Activated T-helper 1 cell treated with anti-CD3 and anti-CD28 coated beads, Interleukin-12 subunit alpha, Interleukin-12 subunit beta, Interleukin-2, Interleukin-4 antibody, amounts not matched to agents 30 ng/mL and 10 ng/mL and 1 ng/mL, durations not matched to agents 14 hours and 24 hours and 36 hours (primary cell): ENCODE results near the gene TMPRSS11F. TPM values are rescaled to one million over a fixed set of nuclear protein-coding genes. Genes with fewer than 3 reads are reported as not detected.

ENCODE experiments used
- DNase-seq: peaks from one replicate; pipeline ENCODE4 v3.0.0; 2021; ENCODE audit warnings: low spot score
- H3K27ac Mint-ChIP-seq: one replicate; pipeline ENCODE4 v1.8.0; 2021; ENCODE audit warnings: mild to moderate bottlenecking, mixed read lengths
- H3K27me3 Mint-ChIP-seq: one replicate; pipeline ENCODE4 v1.8.0; 2022; ENCODE audit warnings: mild to moderate bottlenecking, moderate library complexity, mixed read lengths; ENCODE audit not compliant: insufficient read depth
- H3K36me3 Mint-ChIP-seq: one replicate; pipeline ENCODE4 v1.8.0; 2021; ENCODE audit warnings: low read depth, mixed read lengths
- H3K4me1 Mint-ChIP-seq: one replicate; pipeline ENCODE4 v1.8.0; 2021; ENCODE audit warnings: low read depth, mixed read lengths
- H3K4me3 Mint-ChIP-seq: one replicate; pipeline ENCODE4 v1.8.0; 2021; ENCODE audit warnings: mild to moderate bottlenecking, moderate library complexity, mixed read lengths
- H3K9me3 Mint-ChIP-seq: one replicate; pipeline ENCODE4 v1.8.0; 2021; ENCODE audit warnings: mixed read lengths
- intact Hi-C: fragments of 100-400 bp; cut with micrococcal nuclease; formaldehyde crosslinking; loops from one replicate; pipeline ENCODE4 v1.15.1; 2024
- total RNA-seq: library from RNA; stranded (reverse); gene quantifications from 2 replicates; pipeline ENCODE4 v1.2.3, GENCODE V29; 2022

Gene TMPRSS11F
- total RNA-seq, 1 donor from 2014 or later: not detected

DNA sequence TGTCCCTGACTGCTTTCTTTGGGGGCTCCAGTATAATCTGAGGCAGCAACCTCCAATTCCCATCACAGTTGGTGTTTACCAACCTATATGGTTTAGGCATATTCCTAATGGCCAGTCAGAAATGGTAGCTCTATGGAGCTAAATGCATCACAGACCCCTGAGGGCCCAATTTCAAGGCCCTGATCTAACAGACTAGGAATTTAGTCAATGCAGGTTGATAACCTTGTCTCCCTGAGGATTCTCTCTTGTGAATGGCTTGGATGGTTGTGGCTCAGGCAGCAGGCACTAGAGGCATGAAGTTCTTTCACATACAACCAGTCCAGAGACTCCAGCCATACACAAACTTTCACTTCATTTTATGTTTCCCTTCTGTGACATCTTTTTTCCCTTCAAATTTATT is 59.4 kb downstream of the TMPRSS11F start:
- intact Hi-C loops: no loop called here
- no peak overlapping the region for H3K4me3 Mint-ChIP-seq
- DNase-seq: no peak
- no peaks in the 10 kb centered on the region for H3K9me3 Mint-ChIP-seq
- no peak overlapping the region for H3K27ac Mint-ChIP-seq
- peaks cover 2% of the 10 kb centered on the region for H3K27me3 Mint-ChIP-seq
- H3K4me1 Mint-ChIP-seq: no peaks in the 10 kb centered on the region
- no peaks in the 10 kb centered on the region for H3K36me3 Mint-ChIP-seq

DNA sequence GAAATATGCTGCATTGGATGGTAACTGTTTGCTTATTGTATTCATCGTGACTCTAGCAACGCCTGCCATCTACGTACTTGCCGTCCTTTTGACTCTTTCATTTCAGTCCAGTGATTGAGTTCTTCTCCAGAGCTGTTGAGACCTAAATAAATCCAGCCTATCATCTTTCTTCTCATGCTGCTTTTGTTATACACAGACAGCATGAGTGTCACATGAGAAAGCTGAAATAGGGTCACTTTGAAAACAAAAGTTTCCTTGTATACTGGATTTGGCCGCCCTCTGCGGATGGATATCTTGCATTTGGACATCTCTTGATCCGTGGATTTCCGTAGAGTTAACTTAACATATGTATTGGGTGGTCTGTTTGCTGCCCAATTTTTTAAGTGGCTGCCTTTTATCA is 67.2 kb downstream of the TMPRSS11F start:
- Mint-ChIP-seq H3K36me3 (no peaks in the 10 kb centered on the region), H3K9me3 (no peaks in the 10 kb centered on the region), H3K4me3 (no peak overlapping the region), H3K4me1 (no peaks in the 10 kb centered on the region), H3K27me3 (no peaks in the 10 kb centered on the region), H3K27ac (no peak overlapping the region)
- no peak for DNase-seq
- intact Hi-C loops: no loop called here

DNA sequence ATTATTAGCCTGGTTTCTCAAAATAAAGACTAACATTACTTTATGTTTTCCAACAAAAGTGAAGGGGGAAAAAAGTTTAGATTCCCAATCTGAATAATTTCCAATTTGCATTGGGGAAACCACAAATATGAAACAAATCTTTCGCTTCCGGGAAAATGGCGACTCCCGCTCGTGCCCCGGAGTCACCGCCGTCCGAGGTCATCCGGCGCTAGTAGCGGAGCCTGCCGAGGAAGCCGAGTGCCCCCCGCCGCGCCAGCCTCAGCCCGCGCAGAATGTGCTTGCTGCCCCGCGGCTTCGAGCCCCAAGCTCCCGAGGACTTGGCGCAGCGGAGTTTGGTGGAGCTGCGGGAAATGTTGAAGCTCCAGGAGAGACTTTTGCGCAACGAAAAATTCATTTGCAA is 91.4 kb downstream of the TMPRSS11F start:
- Mint-ChIP-seq H3K4me3 (no peak overlapping the region), H3K9me3 (no peaks in the 10 kb centered on the region), H3K36me3 (no peaks in the 10 kb centered on the region), H3K27me3 (no peaks in the 10 kb centered on the region), H3K27ac (no peak overlapping the region), H3K4me1 (no peaks in the 10 kb centered on the region)
- intact Hi-C loops: no loop called here
- DNase-seq: no peak

DNA sequence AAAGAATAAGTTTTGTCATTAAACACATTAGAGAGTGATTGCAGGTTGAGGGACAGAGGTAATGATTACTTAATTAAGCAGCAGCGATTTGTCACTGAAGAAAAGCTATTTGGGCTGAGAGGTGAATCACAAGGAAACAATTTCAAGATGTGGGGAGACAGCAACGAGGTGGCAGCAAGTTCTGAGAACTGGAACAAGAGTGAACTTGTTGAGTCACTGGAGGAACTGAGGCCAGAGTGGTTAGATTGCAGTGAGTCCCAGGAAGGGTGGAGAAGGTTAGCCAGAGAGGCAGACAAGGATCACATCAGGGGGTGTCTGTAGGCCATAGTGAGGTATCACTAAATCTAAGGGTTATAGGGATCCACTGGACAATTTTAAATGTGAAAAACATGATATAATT is 108.5 kb downstream of the TMPRSS11F start:
- intact Hi-C loops: no loop called here
- DNase-seq: no peak

DNA sequence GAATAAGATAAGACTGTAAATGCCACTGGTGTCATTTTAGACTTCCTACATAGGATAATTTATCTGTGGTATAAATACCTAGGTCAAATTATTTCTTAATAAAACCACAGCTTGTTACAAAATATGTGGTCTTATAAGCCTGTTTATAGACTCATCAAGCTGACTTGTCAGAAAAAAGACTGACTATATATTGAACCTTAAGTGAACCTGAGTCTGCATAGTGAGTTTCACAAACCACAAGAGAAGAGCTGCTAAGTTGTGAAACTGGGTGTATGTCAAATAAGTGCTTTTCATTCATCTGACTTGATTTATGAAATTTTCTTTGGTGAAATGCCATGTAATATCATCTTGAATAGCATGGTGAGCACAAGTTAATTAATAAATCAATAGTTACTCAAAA is 118.0 kb downstream of the TMPRSS11F start:
- no peaks in the 10 kb centered on the region for H3K36me3 Mint-ChIP-seq
- H3K4me1 Mint-ChIP-seq: no peaks in the 10 kb centered on the region
- intact Hi-C loops: no loop called here
- H3K27ac Mint-ChIP-seq: no peak overlapping the region
- H3K9me3 Mint-ChIP-seq: no peaks in the 10 kb centered on the region
- no peak for DNase-seq
- H3K27me3 Mint-ChIP-seq: no peaks in the 10 kb centered on the region
- no peak overlapping the region for H3K4me3 Mint-ChIP-seq

More for the DNA sequence above, 108.5 kb downstream of the TMPRSS11F start:
- Mint-ChIP-seq H3K4me1 (no peaks in the 10 kb centered on the region), H3K4me3 (no peak overlapping the region), H3K27me3 (no peaks in the 10 kb centered on the region), H3K36me3 (no peaks in the 10 kb centered on the region), H3K27ac (no peak overlapping the region), H3K9me3 (no peaks in the 10 kb centered on the region)

Other genes starting within 250 kb of the TMPRSS11F start
- gene TMPRSS11D, start 245.9 kb downstream of the TMPRSS11F start, total RNA-seq: not detected in 2 replicates
- gene TMPRSS11A, start 166.4 kb downstream of the TMPRSS11F start, total RNA-seq: not detected in 2 replicates
- not detected in 2 replicates for gene TMPRSS11B, start 115.8 kb upstream of the TMPRSS11F start, total RNA-seq
- gene YTHDC1, start 220.2 kb upstream of the TMPRSS11F start, total RNA-seq: 75.6 and 82.3 TPM in 2 replicates